OCI-LY7 (cell line): Measurements from ENCODE around the gene NTPCR.

Source experiments
- EZH2phosphoT487 ChIP-seq: fragments of 200-600 bp; sonication (generic); IDR thresholded peaks from 2 replicates; pipeline ENCODE4 v1.6.1; 2018; ENCODE audit warnings: low read depth, borderline replicate concordance, mild to moderate bottlenecking, mixed run types, antibody characterized with exemption, low read length, moderate library complexity, mixed read lengths
- TF ChIP-seq, protein P1 (sequence below): fragments of 200-600 bp; sonication (generic); conservative IDR thresholded peaks from 2 replicates; pipeline ENCODE4 v1.5.1; 2014; ENCODE audit warnings: mild to moderate bottlenecking, antibody characterized with exemption, low read length, moderate library complexity, mixed read lengths

DNA sequence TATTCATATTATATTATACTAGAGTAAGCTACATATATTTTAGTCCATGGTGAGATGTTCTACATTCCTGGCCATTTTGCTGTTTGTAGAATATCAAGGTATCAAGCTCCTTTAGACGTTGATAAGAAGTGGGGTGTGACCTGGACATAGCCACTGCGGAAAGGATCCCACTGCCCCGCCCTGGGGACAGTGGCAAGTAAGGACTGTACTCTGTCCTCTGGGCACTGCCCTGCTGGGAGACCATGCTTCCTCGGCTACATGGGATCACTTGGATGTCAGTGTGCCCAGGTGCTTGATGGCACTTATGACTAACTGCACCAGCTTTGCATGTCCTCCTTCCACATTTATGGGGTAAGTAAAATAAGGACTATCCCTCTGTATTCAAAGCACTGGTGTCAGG, 46.3 kb upstream of the NTPCR start:
- TF ChIP-seq, protein P1, sequence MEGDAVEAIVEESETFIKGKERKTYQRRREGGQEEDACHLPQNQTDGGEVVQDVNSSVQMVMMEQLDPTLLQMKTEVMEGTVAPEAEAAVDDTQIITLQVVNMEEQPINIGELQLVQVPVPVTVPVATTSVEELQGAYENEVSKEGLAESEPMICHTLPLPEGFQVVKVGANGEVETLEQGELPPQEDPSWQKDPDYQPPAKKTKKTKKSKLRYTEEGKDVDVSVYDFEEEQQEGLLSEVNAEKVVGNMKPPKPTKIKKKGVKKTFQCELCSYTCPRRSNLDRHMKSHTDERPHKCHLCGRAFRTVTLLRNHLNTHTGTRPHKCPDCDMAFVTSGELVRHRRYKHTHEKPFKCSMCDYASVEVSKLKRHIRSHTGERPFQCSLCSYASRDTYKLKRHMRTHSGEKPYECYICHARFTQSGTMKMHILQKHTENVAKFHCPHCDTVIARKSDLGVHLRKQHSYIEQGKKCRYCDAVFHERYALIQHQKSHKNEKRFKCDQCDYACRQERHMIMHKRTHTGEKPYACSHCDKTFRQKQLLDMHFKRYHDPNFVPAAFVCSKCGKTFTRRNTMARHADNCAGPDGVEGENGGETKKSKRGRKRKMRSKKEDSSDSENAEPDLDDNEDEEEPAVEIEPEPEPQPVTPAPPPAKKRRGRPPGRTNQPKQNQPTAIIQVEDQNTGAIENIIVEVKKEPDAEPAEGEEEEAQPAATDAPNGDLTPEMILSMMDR: no peak
- TF ChIP-seq EZH2phosphoT487: no peak
